Measurements from ENCODE around the gene LRP5. TPM values are rescaled to one million over a fixed set of nuclear protein-coding genes. Genes with fewer than 3 reads are reported as not detected.

LRP5 gene
- total and polyA plus RNA-seq, 9 of the 15 experiments (the other 6 are each of a cell fraction or from before 2014, with no cell fraction given) = 0.48 to 44.2 (median 13.5) TPM

DNA sequence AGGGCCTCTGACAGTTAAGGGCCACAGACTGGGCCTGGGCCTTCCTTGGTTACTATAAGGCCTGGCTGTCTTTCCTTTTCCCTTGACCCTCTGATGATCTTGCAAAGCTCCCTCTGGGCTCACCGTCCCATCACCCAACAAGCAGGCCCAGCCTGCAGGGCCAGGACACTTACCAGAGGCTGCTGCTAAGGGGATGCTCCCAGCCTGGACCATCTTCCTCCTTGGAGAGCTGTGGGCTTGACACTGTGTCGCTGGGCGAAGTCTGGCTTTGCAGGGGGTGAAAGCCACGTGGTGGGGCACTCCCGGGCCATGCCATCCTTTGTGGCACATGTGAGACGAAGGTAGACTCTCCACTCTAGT is 44.5 kb upstream of the LRP5 start:
- Histone ChIP-seq H3K9me1 (ENCODE audit: control insufficient read depth, insufficient read depth, low read length) (peaks cover 6% of the 10 kb centered on the region), H3K4me1 (replicated peaks in 1 of 2; ENCODE audit: control insufficient read depth in 2 of 2, insufficient read depth in 2 of 2, low read length in 2 of 2) (peaks cover 22 to 34% of the 10 kb centered on the region in 2 experiments), H3K4me3 (no peak overlapping the region), H3K9me3 (replicated peaks; ENCODE audit: control insufficient read depth, insufficient read depth, low read depth, low read length) (no peaks in the 10 kb centered on the region), H3K79me2 (ENCODE audit: control insufficient read depth, insufficient read depth, low read length) (peaks cover 44% of the 10 kb centered on the region), H2AFZ (ENCODE audit: low read depth, low read length) (no peak overlapping the region), H3K9ac (ENCODE audit: insufficient read depth in 1 of 2, low read depth in 2 of 2, low read length in 2 of 2) (peak overlapping the region; percentile 2 to 70; a peak in 3 of 4 replicates), H3K27ac (ENCODE audit: extremely low read depth, low read depth, low read length) (peak overlapping the region; percentile 44; the same call in 1 of the 3 replicates), H3K27me3 (ENCODE audit: control insufficient read depth in 2 of 2, insufficient read depth in 2 of 2, low read length in 2 of 2) (no peaks in the 10 kb centered on the region), H4K20me1 (replicated peaks; ENCODE audit: control insufficient read depth, insufficient read depth, low read length) (no peaks in the 10 kb centered on the region), H3K4me2 (ENCODE audit: insufficient read depth, low read length) (peak overlapping the region; percentile 35; the same call in 1 of the 2 replicates), H3K36me3 (ENCODE audit: control insufficient read depth, insufficient read depth, low read length) (peaks cover 68% of the 10 kb centered on the region; the same call in 2 of the 3 replicates)
- intact Hi-C loops (cut with micrococcal nuclease) = no loop called here
- ChIA-PET POLR2A (interaction anchor here (0.9 to 3.2 kb wide), 3 partner anchors 11 to 28 kb away, joined by 3 to 10 read pairs (median 4); no protein-coding TSS in a partner anchor), CTCF (ENCODE audit: low intra/inter-chr PET ratio) (no interaction called here)
- ATAC-seq (no peak), FAIRE-seq (no peak), DNase-seq (ENCODE audit: extremely low read depth in 1 of 4, low spot score in 3 of 4) (no peak)
- in situ Hi-C loops (cut with MboI) = no loop called here
- TF ChIP-seq ILK (tag; IDR thresholded peaks at IDR 0.05; ENCODE audit: borderline replicate concordance, low read depth) (no peak), HDAC8 (tag; IDR thresholded peaks at IDR 0.05) (peak; percentile 88), HNRNPUL1 (IDR thresholded peaks at IDR 0.05; ENCODE audit: low read length) (no peak), ZBTB17 (CRISPR knock-in tag; IDR thresholded peaks at IDR 0.05) (no peak), SAFB (IDR thresholded peaks at IDR 0.05; ENCODE audit: borderline replicate concordance, low read depth, low read length) (no peak), RBFOX2 (IDR thresholded peaks at IDR 0.05; ENCODE audit: low read depth, low read length) (peak; percentile 55; the same call in 1 of the 2 replicates), ZNF347 (CRISPR knock-in tag; IDR thresholded peaks at IDR 0.05; ENCODE audit: low read depth) (no peak), MAZ (CRISPR knock-in tag; conservative IDR thresholded peaks at IDR 0.05 in 1 of 2, IDR thresholded peaks at IDR 0.05 in 1 of 2) (no peak), FOS (IDR thresholded peaks at IDR 0.05; ENCODE audit: extremely low read depth, insufficient read length) (no peak), FOXM1 (IDR thresholded peaks at IDR 0.05; ENCODE audit: low read depth) (no peak), FOXM1 (CRISPR knock-in tag; IDR thresholded peaks at IDR 0.05; ENCODE audit: low read depth) (no peak), ZKSCAN8 (CRISPR knock-in tag; IDR thresholded peaks at IDR 0.05) (0 out of 2 replicates have a peak, but pooled peaks have one; percentile 8), GTF2A2 (tag; IDR thresholded peaks at IDR 0.05) (0 out of 2 replicates have a peak, but pooled peaks have one; percentile 43), ZNF785 (CRISPR knock-in tag; IDR thresholded peaks at IDR 0.05) (no peak)
- 97% methylated on average over 6 of the region's 6 CpGs for WGBS (ENCODE audit: insufficient coverage, low coverage, missing lambda C conversion rate)
- no TSS peak for BruUV-seq (replicated peaks)

Data from K562 (cell line).